NCI-H1417 (cell line): ENCODE measurements around the gene OR5AK2.
"Not testable (repeated sequence)": the region's sequence is repeated elsewhere in the genome, so short reads cannot be mapped to it uniquely, and the experiment has no call there.

Source experiments
- DNase-seq, 3 experiments: peaks; one replicate each; lab custom pipeline; 2025; lab: John Stamatoyannopoulos, UW

The OR5AK2 gene

GRCh38 chr11:56988614-56989013 is at the start of gene OR5AK2:
OR5AK2 (plus strand) TSS chr11:56988914; CDS start chr11:56988914, 0 bp downstream.
- no peak for DNase-seq

DNA sequence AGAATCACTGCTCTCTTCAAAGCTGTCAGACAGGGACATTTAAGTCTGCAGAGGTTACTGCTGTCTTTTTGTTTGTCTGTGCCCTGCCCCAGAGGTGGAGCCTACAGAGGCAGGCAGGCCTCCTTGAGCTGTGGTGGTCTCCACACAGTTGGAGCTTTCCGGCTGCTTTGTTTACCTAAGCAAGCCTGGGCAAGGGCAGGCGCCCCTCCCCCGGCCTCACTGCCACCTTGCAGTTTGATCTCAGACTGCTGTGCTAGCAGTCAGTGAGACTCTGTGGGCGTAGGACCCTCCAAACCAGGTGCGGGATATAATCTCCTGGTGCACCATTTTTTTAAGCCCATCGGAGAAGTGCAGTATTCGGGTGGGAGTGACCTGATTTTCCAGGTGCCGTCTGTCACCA is 43.2 kb upstream of the OR5AK2 start:
- DNase-seq = not testable (repeated sequence)

DNA sequence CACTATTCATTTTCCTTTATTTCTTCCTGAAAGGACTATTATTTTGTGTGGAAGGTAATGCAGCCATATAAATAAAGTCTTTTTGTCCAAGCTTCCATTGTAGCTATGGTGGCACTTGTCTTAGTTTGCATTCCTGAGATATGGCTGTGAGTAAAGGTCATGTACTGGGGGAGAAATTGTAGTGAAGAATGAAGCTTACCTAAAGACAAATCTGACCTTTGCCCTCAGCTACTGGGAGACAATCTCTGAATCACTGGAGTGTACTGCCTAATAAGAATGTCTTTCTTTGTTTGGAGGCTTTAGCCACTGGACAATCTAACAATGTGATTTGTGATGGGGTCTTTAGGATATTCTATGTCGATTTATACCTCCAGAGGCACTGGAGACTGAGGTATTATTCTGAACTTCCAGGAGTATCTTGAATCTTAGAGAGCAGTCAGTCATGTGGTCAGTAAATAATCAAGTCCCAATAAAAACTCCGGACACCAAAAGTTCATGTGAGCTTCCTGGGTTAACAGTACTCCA is 39.7 kb upstream of the OR5AK2 start:
- DNase-seq = no peak

GRCh38 chr11:56950510-56950909 is 38.2 kb upstream of the OR5AK2 start:
- DNase-seq = no peak

- not testable (repeated sequence) for DNase-seq
These were observed 34.8 kb upstream of the OR5AK2 start for GRCh38 chr11:56953907-56954306.

DNA sequence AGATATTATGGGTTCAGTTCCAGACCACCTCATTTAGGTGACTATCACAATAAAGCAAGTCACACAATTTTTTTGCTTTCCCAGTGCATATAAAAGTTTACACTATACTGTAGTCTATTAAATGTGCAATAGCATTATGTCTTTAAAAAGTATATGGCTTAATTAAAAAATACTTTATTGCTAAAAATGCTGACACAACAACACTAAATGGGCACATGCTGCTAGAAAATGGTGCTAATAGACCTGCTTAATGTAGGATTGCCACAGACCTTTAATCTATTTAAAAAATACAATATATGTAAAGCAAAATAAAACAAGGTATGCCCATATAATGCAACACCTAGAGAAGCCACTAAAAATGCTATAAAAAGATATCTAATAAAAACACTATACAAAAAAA is 27.1 kb upstream of the OR5AK2 start:
- DNase-seq = no peak

GRCh38 chr11:56967726-56968125 is 21.0 kb upstream of the OR5AK2 start:
- DNase-seq = no peak

DNA sequence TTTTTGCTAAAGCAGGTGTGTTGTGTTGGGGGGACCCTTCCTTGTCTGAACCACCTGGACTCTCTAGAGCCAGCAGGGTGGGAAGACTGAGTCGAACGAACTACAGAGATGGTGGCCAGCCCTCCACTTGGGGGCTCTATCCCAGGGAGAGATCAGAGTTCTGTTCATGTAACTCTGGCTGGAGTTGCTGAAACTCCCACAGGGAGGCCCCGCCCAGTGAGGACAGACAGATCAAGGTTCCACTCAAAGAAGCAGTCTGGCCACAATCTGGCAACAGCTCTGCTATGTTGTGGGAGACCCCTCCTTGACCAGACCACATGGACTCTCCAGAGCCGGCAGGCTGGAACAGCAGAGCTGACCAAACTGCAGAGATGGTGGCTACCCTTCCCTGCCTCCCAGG is 20.2 kb upstream of the OR5AK2 start:
- no peak for DNase-seq

- DNase-seq = no peak
These were observed 11.4 kb upstream of the OR5AK2 start for GRCh38 chr11:56977314-56977713.

DNA sequence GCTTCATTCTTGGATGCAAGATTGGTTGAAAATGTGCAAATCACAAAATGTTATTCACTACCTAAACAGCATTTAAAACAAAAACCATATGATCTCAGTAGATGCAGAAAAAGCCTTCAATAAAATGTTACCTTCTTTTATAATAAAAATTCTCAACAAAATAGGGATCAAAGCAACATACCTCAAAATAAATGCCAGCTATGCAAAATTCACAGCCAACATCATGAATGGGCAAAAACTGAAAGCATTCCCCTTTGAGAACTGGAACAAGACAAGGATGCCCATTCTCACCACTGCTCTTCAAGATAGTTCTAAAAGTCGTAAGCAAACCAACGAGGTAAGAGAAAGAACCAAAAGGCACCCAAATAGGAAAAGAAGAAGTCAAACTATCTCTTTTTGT is 2.0 kb downstream of the OR5AK2 start:
- DNase-seq = no peak

- DNase-seq = no peak
These were observed 5.8 kb downstream of the OR5AK2 start for GRCh38 chr11:56994532-56994931.

DNA sequence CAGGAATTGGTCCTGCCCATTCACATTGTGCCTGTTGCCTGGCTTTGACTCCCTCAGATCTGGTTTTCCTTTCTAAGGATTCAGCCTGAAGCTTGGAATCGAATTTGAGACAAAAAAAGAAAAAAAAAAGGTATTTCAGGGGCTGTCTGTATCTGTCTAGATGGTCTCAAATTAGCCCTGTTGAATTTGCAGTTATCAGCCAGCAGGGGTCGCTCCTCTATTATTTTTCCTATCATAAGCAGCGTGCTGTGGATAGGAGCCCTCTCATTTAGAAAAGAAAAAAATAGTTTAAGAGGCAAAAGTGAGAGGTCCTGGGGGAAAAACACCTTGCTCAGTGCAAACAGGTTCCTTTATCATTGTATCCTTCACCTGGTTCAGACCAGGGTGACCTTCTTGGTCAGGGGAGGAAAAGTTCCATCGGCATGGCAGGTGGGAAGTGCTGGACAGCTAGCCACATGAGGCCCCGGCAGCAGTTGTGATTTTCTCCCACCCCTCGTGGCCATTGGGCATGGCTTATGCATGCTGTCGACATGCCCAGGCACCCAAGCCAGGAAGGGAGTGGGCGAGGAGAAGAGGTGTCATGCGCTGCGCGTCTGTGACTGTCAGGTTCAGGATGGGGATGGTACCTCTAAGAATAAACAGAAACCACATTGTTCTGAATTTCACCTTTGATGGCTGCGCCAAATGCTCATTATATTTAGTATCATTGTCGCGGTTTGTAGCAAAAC is 13.1 kb downstream of the OR5AK2 start:
- DNase-seq = no peak

DNA sequence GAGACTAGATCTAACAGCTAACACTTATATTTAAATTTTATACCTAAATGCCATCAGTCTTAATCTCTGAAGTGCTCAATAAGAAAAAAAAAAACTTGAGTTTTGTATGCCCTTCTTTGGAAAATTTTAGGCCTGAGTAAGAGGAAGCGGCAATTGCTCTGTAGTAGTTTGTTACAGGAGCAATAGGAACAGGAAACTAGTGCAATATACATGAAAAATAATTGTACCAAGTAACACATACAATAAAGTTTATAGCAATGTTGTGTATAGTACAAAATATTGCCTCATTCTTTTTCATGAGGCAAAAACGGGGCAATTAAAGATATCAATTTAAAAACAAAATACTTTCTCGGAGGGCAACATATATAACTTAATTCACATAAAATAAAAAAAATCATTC is 19.7 kb downstream of the OR5AK2 start:
- DNase-seq = no peak

DNA sequence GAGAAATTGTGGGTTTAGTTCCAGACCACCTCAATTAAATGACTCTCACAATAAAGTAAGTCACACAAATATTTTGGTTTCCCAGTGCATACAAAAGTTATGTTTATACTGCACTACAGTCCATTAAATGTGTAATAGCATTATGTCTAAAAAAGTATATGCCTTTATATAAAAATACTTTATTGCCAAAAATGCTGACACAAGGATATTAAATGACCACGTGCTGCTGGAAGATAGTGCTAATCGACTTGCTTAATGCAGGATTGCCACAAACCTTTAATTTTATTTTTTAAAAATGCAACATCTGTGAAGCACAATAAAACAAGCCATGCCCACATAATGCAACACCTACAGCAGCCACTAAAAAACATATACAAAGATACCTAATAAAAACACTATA is 27.0 kb downstream of the OR5AK2 start:
- DNase-seq = no peak

GRCh38 chr11:57031556-57031955 is 42.8 kb downstream of the OR5AK2 start:
- DNase-seq = no peak
